ENCODE data around the gene WDR48. TPM values are rescaled to one million over a fixed set of nuclear protein-coding genes. Genes with fewer than 3 reads are reported as not detected.

The WDR48 gene
- polyA plus RNA-seq, 4 donors = 78.5 to 102 (median 95.8) TPM

GRCh38 chr3:39118931-39119660 lies 67.3 kb downstream of the WDR48 start:
- DNase-seq (ENCODE audit: low read depth in 4 of 4, low spot score in 2 of 4) = no peak

DNA sequence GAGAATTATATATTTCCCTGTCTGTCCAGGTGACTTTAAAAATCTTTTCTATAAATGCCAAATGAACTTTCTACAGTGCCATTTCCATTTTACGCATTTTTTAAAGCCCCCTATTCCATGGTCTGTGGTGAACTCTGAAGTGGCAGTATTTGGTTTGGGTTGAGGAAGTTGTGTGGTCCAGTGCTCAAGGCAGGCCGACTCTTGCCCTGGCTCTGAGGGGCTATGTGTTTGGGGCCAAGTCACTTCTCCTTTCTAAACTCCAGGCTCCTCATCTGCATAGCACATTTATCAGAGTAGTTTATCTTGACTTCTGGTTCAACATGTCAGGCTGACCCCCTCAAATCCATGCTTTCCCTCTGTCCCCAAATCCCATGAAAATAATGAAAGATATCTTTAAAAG lies 69.8 kb downstream of the WDR48 start:
- DNase-seq (ENCODE audit: low read depth in 4 of 4, low spot score in 2 of 4) = no peak

- no peak for DNase-seq (ENCODE audit: low read depth in 4 of 4, low spot score in 2 of 4)
Measured at GRCh38 chr3:39122813-39123212, 71.0 kb downstream of the WDR48 start.

DNA sequence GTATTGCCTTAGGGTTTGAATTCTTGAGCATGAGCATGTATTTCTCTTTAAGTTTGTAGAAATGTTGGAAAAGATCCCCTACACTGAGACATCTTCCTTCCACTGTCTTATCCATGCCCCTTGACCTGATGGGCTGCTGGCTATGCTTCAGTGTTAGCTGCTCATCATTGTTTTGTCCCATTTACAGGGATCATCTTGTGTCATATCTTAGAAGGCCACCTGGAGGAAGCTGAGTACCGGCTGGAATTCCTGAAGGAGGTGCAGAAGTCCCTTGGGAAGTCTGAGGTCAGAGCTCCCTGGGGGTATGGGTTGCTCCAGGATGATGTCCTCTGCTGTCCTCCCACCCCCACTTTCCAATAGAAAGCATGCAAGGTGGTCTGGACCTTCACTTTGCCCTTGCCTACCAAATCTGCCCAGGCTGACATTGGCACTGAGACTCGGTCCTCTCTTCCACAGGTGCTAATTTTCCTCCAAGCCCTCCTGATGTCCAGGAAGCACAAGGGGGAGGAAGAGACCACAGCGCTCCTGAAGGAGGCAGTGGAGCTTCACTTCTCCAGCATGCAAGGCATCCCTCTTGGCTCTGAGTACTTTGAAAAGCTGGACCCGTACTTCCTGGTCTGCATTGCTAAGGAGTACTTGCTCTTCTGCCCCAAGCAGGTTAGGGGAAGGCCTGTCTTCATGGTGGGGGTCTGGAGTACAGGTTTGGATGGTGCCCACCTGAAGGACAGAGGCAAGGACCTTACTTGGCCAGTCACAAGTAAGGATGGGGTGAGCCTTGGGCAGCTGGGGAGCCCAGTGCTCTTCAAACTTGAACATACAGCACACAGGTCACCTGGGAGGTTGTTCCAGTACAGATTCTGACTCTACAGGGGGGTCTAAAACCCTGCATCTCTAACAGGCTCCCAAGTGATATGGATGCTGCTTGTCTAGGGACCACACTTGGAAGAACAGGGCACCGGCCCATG lies 73.3 kb downstream of the WDR48 start:
- no peak for DNase-seq (ENCODE audit: low read depth in 4 of 4, low spot score in 2 of 4)

DNA sequence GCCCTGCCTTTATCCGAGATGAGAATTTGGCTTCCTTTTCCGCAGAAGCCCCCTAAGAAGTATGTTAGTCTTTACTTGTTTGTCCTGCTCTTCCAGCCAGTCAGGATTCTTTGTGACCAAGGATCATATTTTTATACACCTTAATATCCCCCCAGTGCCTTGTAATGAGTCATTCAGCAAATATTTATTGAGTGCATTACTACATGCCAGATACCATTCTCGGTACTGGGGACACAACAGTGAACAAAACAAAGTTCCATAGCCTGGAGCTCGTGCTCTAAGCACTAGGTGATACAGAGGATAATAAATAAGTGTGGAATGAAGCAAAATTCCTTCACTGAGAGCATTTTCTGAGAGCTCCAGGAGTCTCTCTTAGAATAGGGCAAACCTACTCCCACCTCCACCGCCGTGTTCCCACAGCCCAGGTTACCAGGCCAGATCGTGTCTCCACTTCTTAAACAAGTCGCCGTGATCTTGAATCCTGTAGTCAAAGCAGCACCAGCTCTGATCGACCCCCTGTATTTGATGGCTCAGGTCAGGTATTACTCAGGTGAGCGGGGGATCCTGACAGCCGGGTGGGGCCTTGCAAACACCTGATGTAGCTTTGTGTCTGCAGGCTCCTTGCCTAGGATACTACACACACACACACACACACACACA lies 74.2 kb downstream of the WDR48 start:
- DNase-seq (ENCODE audit: low read depth in 4 of 4, low spot score in 2 of 4) = no peak

DNA sequence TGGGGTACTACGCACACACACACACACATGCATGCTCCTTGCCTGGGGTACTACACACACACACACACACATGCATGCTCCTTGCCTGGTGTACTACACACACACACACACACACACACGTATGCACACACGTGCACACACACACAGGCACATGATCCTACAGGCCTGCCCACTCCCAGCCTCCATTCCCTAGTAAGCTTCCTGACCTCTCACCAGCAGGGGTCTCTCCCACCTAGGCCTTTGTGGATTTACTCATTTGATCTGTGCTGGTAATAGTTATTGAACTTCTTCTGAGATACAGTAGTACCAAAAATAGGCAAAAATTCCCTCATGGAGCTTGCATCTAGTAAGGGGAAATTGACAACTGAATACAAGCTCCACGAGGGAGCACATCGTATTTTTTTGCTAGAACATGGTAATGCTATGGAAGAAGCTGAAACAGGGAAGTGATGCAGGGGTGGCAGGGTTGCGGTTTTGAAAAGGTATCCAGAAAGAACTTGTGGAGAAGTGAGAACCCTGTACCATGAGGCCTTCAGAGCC lies 74.8 kb downstream of the WDR48 start:
- DNase-seq (ENCODE audit: low read depth in 4 of 4, low spot score in 2 of 4) = no peak

DNA sequence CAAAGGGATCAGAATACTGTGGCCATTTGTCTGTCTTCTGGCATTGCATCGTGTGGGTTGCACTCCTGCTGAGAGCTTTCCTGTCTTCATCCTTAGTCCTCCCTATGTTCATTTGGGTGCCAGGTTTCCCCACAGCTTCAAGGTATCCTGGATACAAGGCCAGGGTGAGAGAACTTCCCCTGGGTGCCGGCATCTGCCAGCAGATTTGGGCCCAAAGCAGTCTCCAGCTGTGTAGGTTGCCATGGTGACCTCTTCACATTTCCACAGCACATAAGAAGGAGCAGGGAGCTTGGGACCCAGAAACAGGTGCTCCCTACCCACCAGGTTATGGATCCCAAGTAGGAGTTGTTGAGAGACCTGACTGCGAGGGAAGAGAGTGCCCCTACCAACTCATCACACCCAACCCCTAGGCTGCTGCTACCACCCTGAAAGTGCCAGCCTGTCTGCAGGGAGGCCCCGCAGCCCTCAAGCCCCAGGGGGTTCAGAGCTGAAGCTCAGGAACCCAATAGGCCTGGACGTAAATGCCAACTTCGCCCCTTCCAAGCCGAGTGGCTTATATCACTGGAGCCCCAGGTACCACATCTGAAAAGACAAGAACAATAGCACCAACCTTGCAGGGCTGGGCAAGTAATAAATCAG lies 75.6 kb downstream of the WDR48 start:
- DNase-seq (ENCODE audit: low read depth in 4 of 4, low spot score in 2 of 4) = no peak

DNA sequence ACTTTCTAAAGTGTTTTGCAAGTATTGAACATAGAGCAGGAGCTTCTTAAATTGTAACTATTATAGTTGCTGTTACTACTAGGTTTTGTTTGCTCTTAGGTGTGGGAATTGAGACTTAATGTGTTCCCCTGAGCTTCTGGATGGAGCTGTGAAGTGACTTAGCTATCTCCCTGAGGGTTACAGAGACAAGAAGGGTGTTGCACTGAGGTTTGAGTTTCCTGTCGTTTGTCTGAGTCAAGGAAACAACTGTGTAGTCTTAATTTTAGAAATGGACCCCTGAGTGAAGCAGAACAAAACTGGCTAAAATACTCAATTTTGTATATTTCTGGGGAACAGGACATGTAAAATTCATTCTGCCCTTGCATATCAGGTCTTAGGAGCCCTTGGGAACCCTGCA lies 76.1 kb downstream of the WDR48 start:
- no peak for DNase-seq (ENCODE audit: low read depth in 4 of 4, low spot score in 2 of 4)

- no peak for DNase-seq (ENCODE audit: low read depth in 4 of 4, low spot score in 2 of 4)
Measured at GRCh38 chr3:39128951-39129350, 77.1 kb downstream of the WDR48 start.

DNA sequence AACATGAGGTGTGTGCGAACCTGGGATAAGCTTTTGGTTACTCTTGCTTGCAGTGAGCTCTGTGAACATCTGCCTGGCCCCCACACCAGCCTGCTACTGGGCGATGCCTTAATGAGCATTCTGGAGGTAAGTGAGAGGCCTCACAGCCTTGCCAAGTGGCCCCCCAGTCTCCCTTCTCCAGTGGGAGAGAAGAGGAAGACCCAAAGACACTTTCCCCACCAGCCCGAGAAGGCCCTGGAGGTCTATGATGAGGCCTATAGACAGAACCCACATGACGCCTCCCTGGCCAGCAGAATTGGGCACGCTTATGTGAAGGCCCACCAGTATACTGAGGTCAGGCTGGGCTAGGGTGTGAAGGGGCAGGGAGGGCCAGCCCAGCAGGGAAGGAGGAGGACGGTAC lies 78.2 kb downstream of the WDR48 start:
- no peak for DNase-seq (ENCODE audit: low read depth in 4 of 4, low spot score in 2 of 4)

GRCh38 chr3:39130693-39131265 lies 79.0 kb downstream of the WDR48 start:
- DNase-seq (ENCODE audit: low read depth in 4 of 4, low spot score in 2 of 4) = no peak

DNA sequence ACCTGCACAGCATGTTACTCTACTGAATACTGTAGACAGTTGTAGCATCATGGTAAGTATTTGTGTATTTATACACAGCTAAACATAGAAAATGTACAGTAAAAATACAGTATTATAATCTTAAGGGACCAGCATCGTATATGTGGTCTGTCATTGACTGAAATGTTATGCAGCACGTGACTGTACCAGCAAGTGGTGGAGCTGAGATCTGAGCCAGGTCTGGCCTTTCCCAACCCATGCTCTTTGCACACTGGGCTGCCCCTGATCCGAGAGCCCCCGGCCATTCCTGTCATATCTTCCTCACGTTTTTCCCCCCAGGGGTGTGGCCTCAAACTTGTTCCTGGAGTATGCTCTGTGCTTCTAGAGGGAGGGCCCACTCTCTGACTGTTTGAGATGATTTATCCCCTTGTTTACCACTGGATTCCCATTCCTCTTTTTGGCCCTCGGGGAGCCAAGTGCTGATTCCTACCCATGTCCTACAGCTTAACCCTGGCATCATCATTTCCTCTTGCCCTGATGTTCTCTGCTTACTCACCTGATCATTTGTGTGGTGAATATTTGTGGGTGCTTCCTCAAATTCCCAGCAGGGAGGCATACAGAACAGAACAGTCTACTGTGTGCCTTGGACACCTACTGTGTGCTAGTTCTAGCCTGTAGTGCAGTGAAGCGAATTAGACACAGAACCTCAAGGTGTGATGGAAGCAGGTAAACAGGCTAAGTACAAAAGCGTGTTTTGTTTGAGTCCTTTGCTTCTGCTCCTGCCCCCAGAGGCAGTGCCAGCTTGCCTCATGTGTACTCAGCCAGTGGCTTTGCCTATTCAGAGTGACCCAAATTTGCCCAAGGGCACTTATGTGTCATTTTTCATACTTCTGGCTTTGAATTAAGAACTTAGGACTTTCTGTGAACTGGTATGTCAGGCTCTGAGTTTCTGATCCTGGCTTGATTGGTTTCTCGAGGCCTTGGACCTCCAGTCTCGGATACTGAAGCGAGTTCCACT lies 80.6 kb downstream of the WDR48 start:
- DNase-seq (ENCODE audit: low read depth in 4 of 4, low spot score in 2 of 4) = no peak

GRCh38 chr3:39133093-39133490 lies 81.3 kb downstream of the WDR48 start:
- no peak for DNase-seq (ENCODE audit: low read depth in 4 of 4, low spot score in 2 of 4)

DNA sequence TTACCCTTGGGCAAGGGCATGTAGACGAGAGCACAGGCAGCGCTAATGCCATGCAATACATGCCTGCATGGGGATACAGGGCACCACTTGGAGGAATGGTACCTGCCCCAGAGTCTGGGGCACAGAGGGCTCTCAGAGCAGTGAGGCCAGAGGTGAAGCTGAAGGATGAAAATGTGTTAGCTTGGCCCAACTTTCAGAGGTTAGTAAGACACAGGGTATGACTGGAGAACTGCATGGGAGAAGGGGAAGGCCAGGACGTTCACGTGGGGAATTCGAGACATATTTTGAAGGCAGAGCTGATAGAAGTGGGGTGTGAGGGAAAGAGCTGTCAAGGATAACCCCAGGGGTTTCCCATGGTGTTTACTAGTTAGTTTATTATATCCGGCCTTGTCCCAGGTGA lies 82.0 kb downstream of the WDR48 start:
- DNase-seq (ENCODE audit: low read depth in 4 of 4, low spot score in 2 of 4) = no peak

GRCh38 chr3:39134305-39134704 lies 82.5 kb downstream of the WDR48 start:
- DNase-seq (ENCODE audit: low read depth in 4 of 4, low spot score in 2 of 4) = no peak

DNA sequence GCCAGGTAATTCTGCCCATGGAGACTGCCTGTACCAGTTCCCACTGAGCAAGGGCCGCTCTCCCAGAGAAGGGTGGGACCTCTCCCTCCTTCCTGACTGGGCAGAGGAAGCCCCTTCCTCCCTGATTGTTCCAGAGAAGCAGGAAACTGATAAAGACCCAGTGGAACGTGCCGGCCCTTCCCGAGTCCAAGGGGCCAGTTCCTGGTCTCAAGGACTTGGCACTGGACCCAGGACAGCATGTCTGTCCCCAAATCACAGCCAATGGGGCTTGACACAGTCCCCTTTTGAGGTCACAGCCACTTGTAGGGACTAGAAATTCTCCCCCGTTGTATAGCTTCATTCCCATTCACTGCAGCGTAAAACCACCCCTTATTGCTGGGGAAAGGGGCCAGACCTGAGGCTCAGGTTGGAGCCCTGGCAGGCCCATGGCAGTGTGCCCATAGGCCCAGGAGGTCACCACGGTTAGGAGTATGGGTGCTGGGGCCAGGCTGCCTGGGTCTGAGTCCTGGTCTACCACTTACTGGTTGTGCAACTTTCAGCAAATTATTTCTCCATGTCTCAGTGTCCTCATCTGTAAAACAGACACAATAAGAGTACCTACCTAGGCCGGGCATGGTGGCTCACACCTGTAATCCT lies 83.5 kb downstream of the WDR48 start:
- no peak for DNase-seq (ENCODE audit: low read depth in 4 of 4, low spot score in 2 of 4)

- DNase-seq (ENCODE audit: low read depth in 4 of 4, low spot score in 2 of 4) = no peak
Measured at GRCh38 chr3:39136533-39137434, 85.0 kb downstream of the WDR48 start.

Measured in left renal cortex interstitium (tissue), 4 donors.